Cortex of kidney (tissue), 1 donor: ENCODE results near the gene CCDC3.

Source experiments
- DNase-seq: peaks from one replicate; lab custom pipeline; 2025; lab: John Stamatoyannopoulos, UW

The CCDC3 gene

DNA sequence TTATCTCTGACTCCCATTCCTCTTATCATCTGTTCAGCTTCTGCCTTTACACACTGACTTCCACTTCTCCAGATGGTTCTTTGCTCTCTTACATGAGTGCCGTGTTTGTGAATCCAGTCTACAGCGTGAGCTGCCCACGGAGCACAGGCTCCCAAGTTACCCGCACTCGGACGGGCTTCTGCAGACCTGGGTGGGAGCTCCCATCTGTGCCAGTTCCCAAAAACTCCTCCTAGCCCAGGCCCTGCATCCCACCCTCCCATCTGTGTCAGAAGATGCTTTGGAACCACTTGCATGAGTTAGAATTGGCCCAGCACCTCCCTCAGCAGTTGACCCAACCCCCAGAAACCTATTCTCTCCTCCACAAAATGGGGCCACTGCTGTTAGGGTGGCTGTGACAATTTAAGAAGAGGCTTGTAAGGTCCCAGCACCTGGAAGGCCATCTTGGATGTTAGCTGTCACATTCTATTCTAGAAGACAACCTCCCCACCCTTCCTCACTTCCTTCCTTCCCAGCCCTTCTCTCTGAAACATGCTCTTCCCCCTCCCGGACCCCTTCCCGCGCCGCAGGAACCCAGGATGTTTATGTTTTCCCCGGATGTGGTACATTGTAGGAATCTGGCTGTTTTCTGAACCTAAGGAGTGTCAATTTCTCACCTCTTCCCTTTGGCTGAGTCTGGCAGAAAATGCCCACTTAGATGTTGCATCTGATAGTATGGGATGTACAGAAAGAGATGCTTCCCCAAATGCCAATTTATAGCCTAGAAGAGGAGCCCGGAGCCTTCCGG, 79.2 kb downstream of the CCDC3 start:
- no peak for DNase-seq

DNA sequence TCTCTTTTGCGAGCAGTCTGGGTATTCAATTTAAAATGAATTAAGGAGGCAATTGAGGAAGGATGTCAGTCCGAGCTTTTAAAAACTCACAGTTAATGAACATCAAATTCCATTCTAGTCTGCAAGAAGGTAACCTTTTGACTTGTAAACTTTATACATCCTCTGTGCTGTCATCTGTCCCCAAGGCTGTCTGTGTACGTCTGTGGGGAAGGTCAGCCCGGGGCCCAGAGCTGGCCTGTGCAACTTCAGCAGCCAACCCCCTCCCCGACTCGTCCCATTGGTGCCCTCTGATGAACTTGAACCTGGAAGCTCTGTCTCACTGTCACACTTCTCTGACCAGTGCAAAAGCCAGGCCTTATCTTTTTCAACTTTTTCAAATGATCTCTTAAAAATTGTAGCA, 80.3 kb downstream of the CCDC3 start:
- DNase-seq, result no peak

GRCh38 chr10:12919574-12919973, 81.9 kb downstream of the CCDC3 start:
- DNase-seq, result no peak

DNA sequence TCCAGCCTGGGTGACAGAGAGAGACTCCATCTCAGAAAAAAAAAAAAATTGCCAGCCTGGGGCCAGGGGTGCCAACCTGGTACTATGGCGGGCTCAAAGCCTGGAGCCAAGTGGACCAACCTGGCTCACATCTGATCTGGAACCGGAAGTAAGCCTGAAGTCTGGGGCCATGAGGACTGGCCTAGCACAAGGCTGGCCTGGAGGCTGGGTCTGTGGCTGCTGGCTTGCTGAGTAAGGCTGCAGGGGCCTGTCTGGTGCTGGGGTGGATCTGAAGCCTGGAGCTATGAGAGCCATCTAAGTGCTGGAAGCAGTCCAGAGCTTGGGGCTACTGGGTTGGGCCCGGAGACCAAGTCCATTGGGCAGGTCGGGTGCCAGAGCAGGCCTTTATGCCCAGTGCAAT, 84.9 kb downstream of the CCDC3 start:
- no peak for DNase-seq

- no peak for DNase-seq
Observed at GRCh38 chr10:12915637-12916168, 85.8 kb downstream of the CCDC3 start.

DNA sequence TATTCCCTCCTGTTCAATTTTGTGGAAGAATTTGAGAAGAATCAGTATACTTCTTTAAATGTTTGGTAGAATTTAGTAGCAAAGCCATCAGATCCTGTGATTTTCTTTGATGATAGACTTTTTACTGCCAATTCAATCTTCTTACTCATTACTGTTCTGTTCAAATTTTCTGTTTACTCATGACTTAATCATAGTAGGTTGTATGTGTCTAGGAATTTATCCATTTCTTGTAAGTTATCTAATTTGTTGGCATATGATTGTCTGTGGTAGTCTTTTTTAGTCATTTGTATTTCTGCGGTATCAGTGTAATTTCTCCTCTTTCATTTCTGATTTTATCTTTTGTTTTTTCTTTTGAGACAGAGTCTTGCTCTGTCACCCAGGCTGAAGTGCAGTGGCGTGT, 87.4 kb downstream of the CCDC3 start:
- no peak for DNase-seq

GRCh38 chr10:12911795-12912194, 89.7 kb downstream of the CCDC3 start:
- no peak for DNase-seq

- DNase-seq, result no peak
Observed at GRCh38 chr10:12910835-12911234, 90.7 kb downstream of the CCDC3 start.

GRCh38 chr10:12909836-12910185, 91.7 kb downstream of the CCDC3 start:
- DNase-seq, result no peak

- no peak for DNase-seq
Observed at GRCh38 chr10:12909182-12909835, 92.2 kb downstream of the CCDC3 start.

DNA sequence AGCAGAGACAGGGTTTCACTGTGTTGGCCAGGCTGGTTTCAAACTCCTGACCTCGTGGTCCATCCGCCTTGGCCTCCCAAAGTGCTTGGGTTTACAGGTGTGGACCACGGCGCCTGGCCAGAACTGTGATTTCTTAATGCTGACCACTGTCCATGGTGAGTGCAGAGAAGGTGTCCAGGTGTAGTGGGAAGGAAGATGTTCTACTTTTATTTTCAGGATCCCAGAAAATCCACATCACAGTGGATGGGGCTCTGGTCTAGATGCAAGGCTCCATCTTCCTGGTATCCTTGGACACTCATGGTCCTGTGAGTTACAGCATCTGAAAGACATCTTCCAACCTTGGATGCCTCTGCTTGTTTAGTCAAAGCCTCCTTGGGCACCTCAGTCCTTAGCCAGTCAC, 92.7 kb downstream of the CCDC3 start:
- no peak for DNase-seq

DNA sequence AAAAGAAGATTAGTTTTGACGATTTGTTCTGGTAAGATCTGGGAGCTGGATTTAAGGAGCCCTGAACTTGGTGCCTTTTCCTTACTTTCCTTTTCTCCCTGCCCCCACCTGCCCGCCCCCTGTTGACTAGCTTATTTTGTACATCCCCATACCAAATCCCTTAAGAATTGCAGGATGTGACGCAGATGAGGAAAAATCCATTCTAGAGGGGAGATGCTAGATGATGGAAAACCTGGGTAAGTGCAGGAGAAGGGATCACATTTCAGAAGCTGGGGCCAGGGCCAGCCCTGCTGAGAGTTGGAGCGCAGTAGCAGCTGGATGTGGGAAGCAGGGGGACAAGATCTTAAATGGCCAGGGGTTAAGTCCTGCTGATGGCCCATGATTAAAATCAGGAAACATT, 93.9 kb downstream of the CCDC3 start:
- no peak for DNase-seq

GRCh38 chr10:12906051-12906541, 95.4 kb downstream of the CCDC3 start:
- no peak for DNase-seq

- DNase-seq, result no peak
Observed at GRCh38 chr10:12905067-12905466, 96.4 kb downstream of the CCDC3 start.

DNA sequence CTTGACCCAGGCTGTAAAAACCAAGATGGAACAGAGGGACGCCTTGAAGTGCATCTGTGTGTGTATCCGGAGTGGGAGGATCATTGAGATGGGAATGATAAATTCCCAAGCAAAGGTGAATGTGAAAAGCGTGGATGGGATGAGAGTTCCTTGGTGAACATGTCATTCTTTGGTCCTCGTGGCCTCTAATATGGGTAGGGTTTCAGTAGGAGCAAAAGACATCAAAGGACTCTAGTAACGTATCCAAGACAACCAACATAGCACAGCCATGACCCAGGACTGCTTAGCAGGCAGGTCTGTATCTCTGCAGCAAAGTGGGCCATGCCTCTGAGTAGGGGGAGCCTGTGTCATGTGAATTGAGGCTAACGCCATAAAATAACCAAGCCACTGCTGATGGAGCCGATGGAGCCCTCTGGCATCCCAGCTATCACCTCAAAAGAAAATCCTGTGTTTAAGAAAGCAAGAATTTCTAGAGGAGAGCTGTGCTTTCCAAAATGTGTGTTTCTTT, 98.6 kb downstream of the CCDC3 start:
- DNase-seq, result no peak

GRCh38 chr10:12902135-12902572, 99.4 kb downstream of the CCDC3 start:
- DNase-seq, result no peak

DNA sequence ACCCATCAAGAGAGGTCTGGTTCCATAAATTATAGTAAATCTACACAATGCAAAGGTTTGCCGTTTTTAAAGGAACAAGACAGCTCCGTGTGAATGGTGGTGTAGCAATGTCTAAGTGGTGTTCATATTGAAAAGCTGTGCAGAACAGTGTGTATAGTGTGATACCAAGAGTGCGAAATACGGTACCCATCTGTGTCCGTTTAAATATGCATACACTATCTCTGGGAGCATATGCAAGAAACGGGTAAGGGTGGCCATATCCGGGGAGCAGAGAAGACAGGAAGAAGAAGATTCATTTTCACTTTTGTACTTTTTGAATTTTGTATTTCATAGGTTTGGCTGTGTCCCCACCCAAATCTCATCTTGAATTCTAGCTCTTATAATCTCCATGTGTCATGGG, 102.0 kb downstream of the CCDC3 start:
- DNase-seq, result no peak

DNA sequence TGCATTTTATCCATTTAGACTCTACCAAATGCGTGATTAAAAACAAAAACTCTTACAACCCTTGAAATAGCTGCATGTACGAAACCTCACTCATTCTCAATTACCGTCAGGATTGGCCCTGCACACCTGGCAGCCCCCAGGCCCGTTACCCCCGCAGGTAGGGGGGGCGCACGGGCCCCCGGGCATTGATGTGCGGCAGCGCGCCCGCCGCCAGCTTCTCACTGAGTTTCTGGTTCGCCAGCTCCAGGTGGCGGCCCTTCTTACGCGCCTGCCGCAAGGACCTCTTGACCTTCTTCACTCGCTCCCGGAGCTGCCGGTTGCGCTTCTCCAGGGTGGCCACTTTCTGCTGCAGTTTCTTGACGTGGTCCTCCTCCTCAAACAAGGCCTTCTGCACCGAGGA, 103.2 kb downstream of the CCDC3 start:
- no peak for DNase-seq

GRCh38 chr10:12897278-12897677, 104.2 kb downstream of the CCDC3 start:
- no peak for DNase-seq

DNA sequence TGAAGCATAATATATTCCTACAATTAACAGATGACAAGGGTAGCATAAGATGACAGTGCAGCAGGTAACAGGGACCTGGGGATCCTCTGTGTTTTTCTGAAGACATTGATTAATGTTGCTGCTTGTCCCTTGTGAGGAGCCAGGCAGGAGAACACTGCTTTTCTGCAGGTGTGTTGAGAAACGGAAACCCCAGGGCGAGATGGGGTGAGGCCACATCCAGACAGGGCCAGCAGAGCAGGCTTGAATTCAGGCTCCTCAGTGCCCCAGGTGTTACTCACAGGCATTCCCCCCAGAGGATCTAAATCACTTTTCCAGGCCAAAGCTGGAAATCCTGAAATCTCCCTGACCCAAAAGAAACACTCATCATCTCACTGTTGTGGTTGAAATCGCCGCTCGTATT, 105.3 kb downstream of the CCDC3 start:
- no peak for DNase-seq

DNA sequence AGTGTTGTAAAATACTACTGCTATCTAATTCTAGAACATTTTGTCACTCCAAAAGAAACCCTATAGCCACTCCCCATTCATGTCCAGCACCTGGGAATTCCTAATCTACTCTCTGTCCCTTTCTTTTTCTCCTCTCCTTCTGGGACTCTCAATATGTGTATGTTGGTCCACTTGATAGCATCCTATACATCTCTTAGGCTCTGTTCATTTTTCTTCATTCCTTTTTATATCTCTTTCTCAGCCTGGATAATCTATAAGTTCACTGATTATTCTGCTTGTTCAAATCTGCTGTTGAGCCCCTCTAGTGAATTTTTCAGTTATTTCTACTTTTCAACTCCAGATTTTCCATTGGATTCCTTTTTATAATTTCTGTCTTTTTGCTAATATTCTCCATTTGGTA, 108.6 kb downstream of the CCDC3 start:
- no peak for DNase-seq

DNA sequence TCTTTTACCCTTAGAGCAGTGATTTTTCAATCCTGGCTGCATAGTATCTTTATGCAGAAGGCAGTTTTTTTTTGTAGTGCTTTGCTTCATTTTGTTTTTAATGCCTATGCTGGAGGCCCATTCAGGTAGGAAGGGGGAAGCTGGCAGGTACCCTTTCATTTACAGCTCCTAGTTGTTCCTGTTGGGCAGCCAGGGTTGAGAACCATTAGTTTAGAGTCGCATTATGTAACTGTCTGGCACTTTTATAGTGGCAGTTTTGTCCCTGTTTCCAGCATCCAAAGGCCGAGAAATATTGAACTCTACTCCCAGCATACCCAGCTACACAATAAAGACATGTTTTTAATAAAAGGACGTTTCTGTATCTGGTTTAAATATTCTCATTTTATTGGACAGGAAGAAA, 110.6 kb downstream of the CCDC3 start:
- DNase-seq, result no peak

DNA sequence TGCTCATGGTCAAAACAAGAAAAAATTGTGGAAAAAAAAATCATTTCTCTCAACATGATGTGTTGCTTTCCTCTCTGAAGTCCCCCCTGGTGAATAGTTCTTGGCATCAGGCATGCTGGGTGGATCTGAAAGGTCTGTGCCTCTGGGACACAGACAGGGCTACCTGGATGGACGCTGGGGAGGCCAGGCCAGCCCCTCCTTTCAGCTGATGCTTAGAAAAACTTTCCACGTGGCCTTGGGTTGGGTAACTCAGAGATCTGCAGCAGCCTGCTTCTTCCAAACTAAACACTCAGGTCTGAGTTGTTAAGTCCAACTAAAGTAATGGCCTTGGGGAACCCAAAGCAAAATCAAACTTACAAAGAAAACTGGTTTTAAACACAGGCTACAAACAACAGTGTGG, 113.0 kb downstream of the CCDC3 start:
- DNase-seq, result no peak
